Stimulated activated naive CD8-positive, alpha-beta T cell treated with anti-CD3 and anti-CD28 coated beads, Interleukin-15, Interleukin-2, amounts not matched to agents 100 U/mL and 50 U/mL, for 24 hours (primary cell): ENCODE data around the gene MEGF10.

Experiments used
- ATAC-seq: fragments of 150-1000 bp; cut with Tn5 transposase; one replicate; pipeline ENCODE4 v1.10.0; 2021
- DNase-seq: peaks from one replicate; pipeline ENCODE4 v3.0.0; 2021

The MEGF10 gene

DNA sequence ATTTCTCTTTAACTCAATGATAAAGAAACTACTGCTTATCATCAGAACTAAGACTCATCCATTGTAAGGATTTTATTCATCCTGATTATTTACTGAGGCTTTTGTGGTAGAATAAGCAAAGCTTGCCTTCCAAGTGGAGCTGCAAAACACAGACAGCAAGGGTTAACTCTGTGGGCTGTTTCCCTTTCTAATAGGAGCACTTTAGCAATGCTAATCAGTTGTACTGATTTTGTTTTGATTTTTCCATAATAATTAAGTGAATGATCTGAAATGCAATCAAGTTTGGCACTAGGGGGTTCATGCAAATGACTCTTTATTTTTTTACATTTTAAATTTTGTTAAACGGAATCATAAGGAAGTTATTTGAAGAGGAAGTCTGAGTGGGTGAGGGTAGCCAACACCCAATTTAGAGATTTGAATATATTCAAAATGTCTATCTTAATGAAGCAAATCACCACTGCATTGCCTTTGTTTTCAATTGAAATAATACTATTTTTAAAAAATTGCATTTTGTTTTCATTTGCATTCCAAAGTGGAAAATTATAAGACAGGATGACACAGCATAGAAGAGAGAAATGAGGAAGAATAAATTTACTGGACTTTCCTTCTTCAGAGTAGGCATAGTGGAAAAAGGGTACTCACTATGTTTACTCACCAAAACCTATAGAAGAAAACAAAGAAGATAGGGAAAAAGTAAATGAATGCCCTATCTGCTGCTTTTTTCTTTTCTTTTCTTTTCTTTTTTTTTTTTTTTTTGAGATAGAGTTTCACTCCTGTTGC lies 36.6 kb downstream of the MEGF10 start:
- no peak for DNase-seq
- no peak for ATAC-seq

GRCh38 chr5:127330116-127330515 lies 39.5 kb downstream of the MEGF10 start:
- no peak for ATAC-seq
- DNase-seq, result no peak

DNA sequence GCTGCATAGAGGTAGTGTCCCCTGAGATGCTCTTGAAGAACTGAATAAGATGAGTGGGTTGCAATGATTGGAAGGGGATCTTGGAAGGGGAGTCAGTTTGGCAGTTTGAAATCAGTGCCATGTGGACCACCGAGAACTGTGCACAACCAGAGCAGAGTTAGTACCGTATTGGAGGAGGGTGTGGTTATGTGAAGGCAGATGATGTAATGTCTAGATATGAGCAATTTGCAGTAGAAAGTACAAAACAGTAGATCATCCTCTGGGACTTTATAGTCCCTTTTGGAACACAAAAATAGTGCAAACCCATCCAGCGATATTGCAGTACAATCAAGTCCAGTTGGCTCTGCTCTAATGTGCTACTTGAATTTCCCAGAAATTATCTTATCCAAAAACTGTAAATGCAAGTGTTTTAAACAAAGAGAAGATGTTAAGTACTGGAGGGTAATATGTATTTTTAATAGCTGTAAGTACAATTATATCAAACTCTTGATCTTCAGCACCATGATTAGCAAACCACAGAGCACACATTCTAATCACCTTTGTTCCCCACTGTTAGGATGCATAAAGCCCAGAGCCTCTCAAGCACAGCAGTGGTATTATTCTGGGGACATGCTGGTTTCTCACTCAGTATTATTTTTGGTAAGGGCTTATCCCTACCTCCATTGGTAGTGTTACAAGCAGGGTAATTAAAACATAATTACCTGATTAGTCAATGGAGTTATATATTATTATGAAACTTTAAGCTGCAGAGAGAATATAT lies 41.5 kb downstream of the MEGF10 start:
- DNase-seq (no peak), ATAC-seq (no peak)

GRCh38 chr5:127333483-127333882 lies 42.9 kb downstream of the MEGF10 start:
- DNase-seq, result no peak
- ATAC-seq, result no peak

- DNase-seq, result no peak
Observed at GRCh38 chr5:127335381-127335780, 44.8 kb downstream of the MEGF10 start.

DNA sequence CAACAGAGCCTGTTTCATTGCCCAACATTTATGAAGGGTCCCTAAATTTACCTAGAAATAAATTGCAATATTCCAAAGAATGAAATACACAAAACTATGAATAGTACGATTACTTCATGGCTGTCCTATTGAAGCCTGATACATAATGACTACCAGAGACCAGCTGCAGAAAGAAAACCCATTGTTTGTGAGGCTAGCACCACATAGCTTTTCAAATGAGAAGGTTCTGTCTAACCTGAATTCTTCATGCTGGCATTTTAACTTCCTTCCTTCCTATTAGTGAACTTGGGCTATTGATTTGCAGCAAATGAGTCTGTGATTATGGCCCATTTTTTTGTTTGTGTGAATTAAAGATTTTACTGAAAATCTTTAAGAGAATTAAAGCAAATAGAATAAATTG lies 47.3 kb downstream of the MEGF10 start:
- ATAC-seq (no peak), DNase-seq (no peak)

More at GRCh38 chr5:127335381-127335780, 44.8 kb downstream of the MEGF10 start:
- ATAC-seq, result no peak

GRCh38 chr5:127338501-127338900 lies 47.9 kb downstream of the MEGF10 start:
- no peak for DNase-seq
- no peak for ATAC-seq

- ATAC-seq (no peak), DNase-seq (no peak)
Observed at GRCh38 chr5:127340606-127341005, 50.0 kb downstream of the MEGF10 start.

- DNase-seq (no peak), ATAC-seq (no peak)
Observed at GRCh38 chr5:127342364-127342763, 51.8 kb downstream of the MEGF10 start.

DNA sequence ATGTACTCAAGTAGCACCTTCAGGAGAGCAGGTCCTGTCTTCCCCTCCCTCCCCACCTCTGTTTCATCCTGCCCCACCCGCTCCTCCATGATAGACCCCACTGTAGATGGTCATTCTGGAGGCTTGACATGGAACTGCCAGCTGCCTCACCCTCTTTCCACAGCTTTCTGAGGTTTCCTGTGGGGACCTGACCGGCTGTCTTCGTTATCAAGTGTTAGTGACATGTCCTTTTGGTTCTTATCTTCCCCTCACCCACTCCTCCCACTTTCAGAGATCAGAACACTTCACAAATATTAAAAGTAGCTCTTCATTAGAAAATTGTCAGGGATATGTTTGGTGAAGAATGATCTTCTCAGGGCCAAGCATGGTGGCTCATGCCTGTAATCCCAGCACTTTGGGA lies 52.7 kb downstream of the MEGF10 start:
- DNase-seq (no peak), ATAC-seq (no peak)

DNA sequence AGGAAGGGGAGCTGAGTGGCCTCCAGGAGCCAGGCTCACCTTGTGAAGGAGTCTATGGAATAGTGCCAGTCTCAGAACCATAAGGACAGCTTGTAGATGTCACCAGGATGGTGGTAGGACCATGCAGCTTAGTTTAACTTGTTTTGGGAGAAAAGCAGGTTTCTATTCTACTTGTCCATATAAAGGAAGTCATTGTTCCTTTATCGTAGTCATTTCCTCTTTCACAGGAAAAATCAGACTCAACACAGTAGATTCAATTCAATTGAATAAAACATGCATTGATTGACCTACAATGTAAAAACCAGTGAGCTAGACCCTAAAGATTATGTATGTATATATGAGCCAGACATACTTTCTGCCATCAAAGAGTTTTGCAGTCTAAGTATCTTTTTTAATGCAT lies 53.3 kb downstream of the MEGF10 start:
- DNase-seq, result no peak
- ATAC-seq, result no peak

DNA sequence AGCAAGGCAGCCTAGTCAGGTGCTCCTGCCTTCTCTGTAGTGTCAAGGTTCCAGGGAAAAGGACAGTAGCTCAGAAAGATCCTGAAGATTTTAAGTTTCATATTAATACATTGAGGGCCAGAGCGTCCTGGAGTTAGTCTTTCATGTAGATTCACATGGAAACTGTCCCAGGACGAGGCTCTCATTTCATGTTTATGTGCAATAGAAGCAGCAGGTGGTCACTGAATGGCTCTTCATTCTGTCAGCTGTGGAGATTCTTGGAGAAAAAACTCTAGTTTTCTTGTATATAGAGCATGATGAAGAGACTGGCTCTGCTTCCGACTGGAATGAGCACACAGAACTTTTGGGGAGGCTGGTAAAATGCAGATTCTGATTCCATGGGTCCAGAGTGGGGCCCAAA lies 54.3 kb downstream of the MEGF10 start:
- DNase-seq (no peak), ATAC-seq (no peak)

DNA sequence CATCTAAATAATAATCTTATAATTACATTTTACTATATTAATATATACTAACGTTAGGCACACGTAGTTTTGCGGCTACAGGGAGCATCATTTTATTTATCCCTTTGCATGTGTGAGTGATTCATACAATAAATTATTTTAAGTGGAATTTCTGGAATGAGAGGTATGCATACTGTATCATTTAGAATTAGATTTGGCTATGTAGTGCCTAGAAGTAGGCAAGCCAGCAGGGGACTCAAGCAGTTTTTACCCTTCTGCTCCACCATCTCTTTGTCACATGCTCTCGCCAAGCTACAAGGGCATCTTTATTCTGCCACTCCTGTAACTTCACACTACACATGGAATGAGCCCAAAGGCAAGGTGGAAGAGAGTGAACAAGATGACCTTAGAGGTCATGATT lies 60.8 kb downstream of the MEGF10 start:
- ATAC-seq, result no peak
- no peak for DNase-seq

- ATAC-seq, result no peak
- no peak for DNase-seq
Observed at GRCh38 chr5:127352068-127352467, 61.5 kb downstream of the MEGF10 start.

DNA sequence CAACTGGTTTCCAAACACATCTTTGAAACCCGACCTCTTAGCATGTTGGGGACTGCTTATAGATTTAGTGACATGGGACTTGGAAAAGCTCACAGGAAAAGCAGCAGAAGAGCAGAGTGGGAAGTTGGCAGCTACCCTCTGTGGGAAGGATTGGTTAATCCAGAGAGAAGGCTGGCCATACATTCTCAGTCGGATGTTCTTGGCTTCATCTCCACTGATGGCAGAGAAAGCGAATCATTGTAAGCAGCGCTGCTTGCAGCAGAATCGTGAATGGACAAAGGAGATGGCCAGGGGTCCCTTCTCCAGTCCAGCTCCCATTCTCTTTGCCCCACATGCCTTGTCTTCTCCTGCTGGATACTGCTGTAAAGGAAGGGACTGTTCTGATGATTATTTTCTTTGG lies 62.7 kb downstream of the MEGF10 start:
- DNase-seq (no peak), ATAC-seq (no peak)

DNA sequence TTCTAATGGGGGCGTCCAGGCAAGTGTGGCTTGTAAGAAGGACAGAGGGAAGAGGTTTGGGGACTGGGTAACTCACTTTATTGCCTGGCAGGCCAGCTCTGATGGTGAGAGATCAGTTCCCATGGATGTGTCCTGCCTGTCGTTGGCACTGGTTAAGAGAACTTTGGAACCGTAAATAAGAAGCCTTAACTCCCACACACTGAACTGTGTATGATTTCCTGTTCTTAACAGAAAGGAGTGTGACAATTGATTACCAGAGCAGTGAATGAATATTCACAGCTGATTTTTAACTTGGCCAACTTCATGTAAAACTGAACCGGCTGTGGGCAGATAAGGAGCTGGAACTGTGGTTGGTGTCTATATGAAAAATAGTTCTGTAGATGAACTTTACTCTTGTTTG lies 63.2 kb downstream of the MEGF10 start:
- no peak for ATAC-seq

GRCh38 chr5:127355337-127355736 lies 64.7 kb downstream of the MEGF10 start:
- ATAC-seq (no peak), DNase-seq (no peak)

More for the DNA sequence above, 63.2 kb downstream of the MEGF10 start:
- DNase-seq, result no peak

DNA sequence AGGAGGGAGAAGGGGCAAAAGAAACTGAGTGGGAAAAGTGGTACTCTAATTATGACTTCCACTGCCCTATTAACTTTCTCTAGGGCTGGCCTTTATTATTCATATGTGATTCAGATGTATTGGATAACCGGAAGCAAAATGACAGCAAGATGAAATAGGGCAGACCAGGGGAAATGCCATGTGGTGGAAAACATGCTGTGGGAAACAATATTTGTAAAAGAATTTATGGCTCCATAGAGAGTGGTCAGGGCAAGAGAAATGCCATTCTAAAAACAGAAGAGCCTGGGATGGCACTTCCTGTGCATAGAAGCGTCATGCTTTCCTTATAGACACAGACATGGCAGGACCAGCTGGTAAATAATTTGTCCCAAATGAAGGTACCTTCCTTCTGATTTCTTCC lies 67.7 kb downstream of the MEGF10 start:
- ATAC-seq (no peak), DNase-seq (no peak)

DNA sequence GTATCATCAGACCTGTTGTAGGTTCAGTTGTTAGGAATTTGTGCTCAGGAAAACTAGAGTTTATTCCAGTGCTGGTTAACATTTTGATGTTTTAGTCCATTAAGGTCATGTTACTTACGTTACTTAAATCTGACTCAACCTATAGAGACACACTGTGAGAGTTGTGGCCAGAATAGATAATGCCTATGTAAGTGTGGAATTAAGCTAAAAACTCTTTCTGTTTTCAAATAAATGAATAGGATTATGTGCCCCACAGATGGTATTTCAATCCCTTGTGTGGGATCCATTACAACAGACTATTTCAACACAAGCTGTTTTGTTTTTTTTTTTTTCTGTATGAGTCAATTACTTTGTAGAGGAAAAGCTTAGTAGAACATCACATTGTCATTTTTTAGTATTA lies 68.1 kb downstream of the MEGF10 start:
- ATAC-seq (no peak), DNase-seq (no peak)

- ATAC-seq, result no peak
- DNase-seq, result no peak
Observed at GRCh38 chr5:127359502-127359901, 68.9 kb downstream of the MEGF10 start.

DNA sequence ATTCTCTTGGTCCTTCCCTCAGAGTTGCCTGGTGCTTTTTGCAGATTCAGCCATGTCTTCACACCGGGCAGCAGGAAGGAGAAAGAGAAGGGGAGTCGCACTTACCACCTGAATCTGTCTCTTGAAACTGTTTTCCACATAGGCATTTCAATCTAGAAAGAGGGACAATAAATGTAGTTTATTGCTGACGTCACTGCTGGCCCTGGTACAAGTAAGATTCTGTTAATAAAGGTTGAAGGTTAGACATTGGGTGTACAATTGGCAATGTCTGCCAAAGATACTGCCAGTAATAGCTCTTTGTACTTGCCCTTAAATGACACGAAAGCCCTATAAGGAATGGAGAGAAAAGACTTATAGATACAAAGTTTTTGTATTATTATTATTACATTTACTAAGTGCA lies 72.8 kb downstream of the MEGF10 start:
- ATAC-seq (no peak), DNase-seq (no peak)

- DNase-seq (no peak), ATAC-seq (no peak)
Observed at GRCh38 chr5:127367029-127367428, 76.4 kb downstream of the MEGF10 start.

DNA sequence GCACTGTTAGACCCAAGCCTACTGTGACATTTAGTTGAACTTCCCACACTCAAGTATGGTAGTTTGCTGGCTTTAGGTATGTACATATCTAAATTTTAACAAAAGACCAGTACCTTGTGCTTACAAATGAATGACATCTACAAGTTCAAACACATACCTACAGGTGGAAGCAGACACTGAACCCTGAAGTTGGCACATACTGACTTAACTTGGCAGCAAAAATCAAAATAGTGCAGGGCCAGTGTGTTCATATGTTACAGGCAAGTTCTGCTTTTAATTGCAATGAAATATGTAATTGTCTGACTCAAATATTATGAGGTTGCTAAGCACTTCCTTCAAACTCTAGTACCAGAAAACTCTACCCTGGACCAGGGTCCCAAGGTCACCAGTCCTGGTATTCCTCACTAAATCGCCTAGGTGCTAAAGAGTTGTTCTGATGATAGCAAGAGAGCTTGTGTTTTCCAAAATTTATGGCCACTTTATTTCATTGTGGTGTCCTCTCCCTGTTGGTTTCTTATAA lies 77.4 kb downstream of the MEGF10 start:
- DNase-seq, result no peak
- ATAC-seq, result no peak

DNA sequence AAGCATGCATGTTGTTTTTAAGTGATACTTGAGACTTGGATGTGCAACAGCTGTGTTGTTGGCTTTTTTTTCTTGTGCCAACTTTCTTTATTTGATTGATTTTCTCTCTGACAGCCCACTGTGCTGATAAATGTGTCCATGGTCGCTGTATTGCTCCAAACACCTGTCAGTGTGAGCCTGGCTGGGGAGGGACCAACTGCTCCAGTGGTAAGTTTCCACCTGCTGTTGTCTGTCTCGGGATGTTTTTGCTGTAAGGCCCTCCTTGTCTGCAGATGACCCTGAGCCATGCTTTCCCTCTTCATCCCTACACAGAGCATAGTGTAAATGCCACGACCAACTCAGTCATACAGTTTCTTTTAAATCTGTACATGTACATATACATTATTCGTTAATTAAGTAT lies 79.2 kb downstream of the MEGF10 start:
- no peak for DNase-seq
- no peak for ATAC-seq
